ENCODE data around the gene NNMT. TPM values are rescaled to one million over a fixed set of nuclear protein-coding genes. Genes with fewer than 3 reads are reported as not detected.
A peak's percentile ranks its signal among the peaks of the same experiment; 100 is the strongest.

NNMT gene
- total RNA-seq, 1 donor from 2014 or later: 1,040 TPM

GRCh38 chr11:114317787-114318137, 21.6 kb downstream of the NNMT start:
- no peak overlapping the region for H3K4me3 ChIP-seq
- peak in 1 of 2 donors; percentile 78 for DNase-seq (ENCODE audit: low spot score in 2 of 2)
- peaks cover 18 to 53% of the 10 kb centered on the region in 2 donors for H3K4me1 ChIP-seq
- peak overlapping the region; percentile 57 to 64 for H3K27ac ChIP-seq
- H3K27me3 ChIP-seq: no peaks in the 10 kb centered on the region
- intact Hi-C loops (cut with DNase I): no loop called here
- no peaks in the 10 kb centered on the region for H3K9me3 ChIP-seq
- H3K36me3 ChIP-seq: peaks cover 30 to 40% of the 10 kb centered on the region in 2 donors
- TF ChIP-seq CTCF (IDR thresholded peaks at IDR 0.05): peak in 2 of 3 experiments; percentile 39 to 53

- intact Hi-C loops (cut with DNase I): no loop called here
- H3K36me3 ChIP-seq: peaks cover 24 to 34% of the 10 kb centered on the region in 2 donors
- peak overlapping the region; percentile 57 to 64 for H3K27ac ChIP-seq
- no peaks in the 10 kb centered on the region for H3K9me3 ChIP-seq
- DNase-seq (ENCODE audit: low spot score in 2 of 2): no peak
- H3K4me3 ChIP-seq: no peak overlapping the region
- H3K4me1 ChIP-seq: peaks cover 18 to 49% of the 10 kb centered on the region in 2 donors
- no peaks in the 10 kb centered on the region for H3K27me3 ChIP-seq
- no peak for TF ChIP-seq CTCF (IDR thresholded peaks at IDR 0.05)
Measured at GRCh38 chr11:114318361-114318760, 22.2 kb downstream of the NNMT start.

- peaks cover 18 to 49% of the 10 kb centered on the region in 2 donors for H3K4me1 ChIP-seq
- no peak overlapping the region for H3K4me3 ChIP-seq
- H3K27me3 ChIP-seq: no peaks in the 10 kb centered on the region
- no peak for DNase-seq (ENCODE audit: low spot score in 2 of 2)
- no peaks in the 10 kb centered on the region for H3K9me3 ChIP-seq
- intact Hi-C loops (cut with DNase I): no loop called here
- no peak for TF ChIP-seq CTCF (IDR thresholded peaks at IDR 0.05)
- peaks cover 9 to 19% of the 10 kb centered on the region in 2 donors for H3K36me3 ChIP-seq
- peak overlapping the region; percentile 65 to 69 for H3K27ac ChIP-seq
Measured at GRCh38 chr11:114319716-114320328, 23.6 kb downstream of the NNMT start.

- H3K36me3 ChIP-seq: peaks cover 0 to 2% of the 10 kb centered on the region in 2 donors
- H3K9me3 ChIP-seq: no peaks in the 10 kb centered on the region
- DNase-seq (ENCODE audit: low spot score in 2 of 2): peak in 1 of 2 donors; percentile 84
- intact Hi-C loops (cut with DNase I): loop anchor here (2.0 kb wide), 1 partner anchor 79 kb away; the partner anchor contains the start of genes C11orf71 and RBM7
- H3K27ac ChIP-seq: peak overlapping the region; percentile 65 to 69
- H3K4me3 ChIP-seq: no peak overlapping the region
- TF ChIP-seq CTCF (IDR thresholded peaks at IDR 0.05): no peak
- H3K27me3 ChIP-seq: no peaks in the 10 kb centered on the region
- H3K4me1 ChIP-seq: peaks cover 16 to 32% of the 10 kb centered on the region in 2 donors
Measured at GRCh38 chr11:114321621-114322257, 25.5 kb downstream of the NNMT start.

- no peak for TF ChIP-seq CTCF (IDR thresholded peaks at IDR 0.05)
- no peak for DNase-seq (ENCODE audit: low spot score in 2 of 2)
- H3K27ac ChIP-seq: peak overlapping the region; percentile 65 to 69
- H3K4me1 ChIP-seq: peaks cover 12 to 22% of the 10 kb centered on the region in 2 donors
- H3K27me3 ChIP-seq: no peaks in the 10 kb centered on the region
- no peaks in the 10 kb centered on the region for H3K36me3 ChIP-seq
- H3K9me3 ChIP-seq: no peaks in the 10 kb centered on the region
- intact Hi-C loops (cut with DNase I): loop anchor here (2.0 kb wide), 1 partner anchor 78 kb away; the partner anchor contains the start of genes C11orf71 and RBM7
- no peak overlapping the region for H3K4me3 ChIP-seq
Measured at GRCh38 chr11:114322934-114323333, 26.7 kb downstream of the NNMT start.

Data from ascending aorta (tissue), 2 donors.